Adipocyte (in vitro differentiated cells): Measurements from ENCODE around the gene SPINK6.

Experiments used
- DNase-seq: peaks from one replicate; pipeline ENCODE4 v3.0.0-alpha.2; 2015; ENCODE audit warnings: low read depth
- H3K27me3 ChIP-seq: replicated peaks from 2 replicates; pipeline ENCODE4 v1.7.0; 2013; ENCODE audit warnings: mild to moderate bottlenecking, low read length, moderate library complexity; ENCODE audit not compliant: control insufficient read depth, insufficient read depth
- H3K36me3 ChIP-seq: 2 replicates; pipeline ENCODE4 v1.7.0; 2013; ENCODE audit warnings: low read length, mild to moderate bottlenecking, moderate library complexity; ENCODE audit not compliant: control insufficient read depth, insufficient read depth, severe bottlenecking
- H3K4me1 ChIP-seq: 2 replicates; pipeline ENCODE4 v1.7.0; 2013; ENCODE audit warnings: mild to moderate bottlenecking, low read length, moderate library complexity; ENCODE audit not compliant: control insufficient read depth, insufficient read depth
- H3K4me3 ChIP-seq: 2 replicates; pipeline ENCODE4 v1.7.0; 2013; ENCODE audit warnings: mild to moderate bottlenecking, low read length, moderate library complexity
- H3K9ac ChIP-seq: 2 replicates; pipeline ENCODE4 v1.7.0; 2013; ENCODE audit warnings: mild to moderate bottlenecking, low read length, moderate library complexity
- H3K9me3 ChIP-seq: 2 replicates; pipeline ENCODE4 v1.7.0; 2013; ENCODE audit warnings: mild to moderate bottlenecking, low read length, moderate library complexity; ENCODE audit not compliant: control insufficient read depth

SPINK6 gene

GRCh38 chr5:148191010-148191409 is 11.8 kb upstream of the SPINK6 start:
- no peak overlapping the region for H3K9ac ChIP-seq
- peaks cover 17% of the 10 kb centered on the region for H3K4me1 ChIP-seq
- H3K9me3 ChIP-seq: no peaks in the 10 kb centered on the region
- no peak for DNase-seq
- H3K36me3 ChIP-seq: no peaks in the 10 kb centered on the region
- H3K27me3 ChIP-seq: no peaks in the 10 kb centered on the region
- no peak overlapping the region for H3K4me3 ChIP-seq

DNA sequence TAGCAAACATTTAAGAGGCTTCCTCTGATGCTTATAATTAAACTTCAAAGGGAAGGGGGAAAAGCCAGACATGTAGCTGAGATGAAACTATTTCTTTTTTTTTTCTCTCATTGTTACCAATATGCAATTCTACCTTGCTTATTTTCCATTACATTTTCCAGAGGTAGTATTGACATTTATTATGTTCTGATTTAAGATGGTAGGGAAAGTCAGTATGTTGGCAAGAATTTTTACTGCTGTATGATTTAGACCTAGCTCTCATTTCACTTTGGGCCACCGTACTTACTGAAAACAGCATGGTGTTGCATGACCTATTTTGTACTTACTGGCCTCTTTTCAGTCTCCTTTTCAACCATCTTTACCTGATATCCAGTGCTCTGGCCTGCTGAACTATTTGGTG is 9.6 kb upstream of the SPINK6 start:
- Histone ChIP-seq H3K4me3 (no peak overlapping the region), H3K9me3 (no peaks in the 10 kb centered on the region), H3K4me1 (peaks cover 8% of the 10 kb centered on the region), H3K36me3 (no peaks in the 10 kb centered on the region), H3K27me3 (no peaks in the 10 kb centered on the region), H3K9ac (no peak overlapping the region)
- no peak for DNase-seq

DNA sequence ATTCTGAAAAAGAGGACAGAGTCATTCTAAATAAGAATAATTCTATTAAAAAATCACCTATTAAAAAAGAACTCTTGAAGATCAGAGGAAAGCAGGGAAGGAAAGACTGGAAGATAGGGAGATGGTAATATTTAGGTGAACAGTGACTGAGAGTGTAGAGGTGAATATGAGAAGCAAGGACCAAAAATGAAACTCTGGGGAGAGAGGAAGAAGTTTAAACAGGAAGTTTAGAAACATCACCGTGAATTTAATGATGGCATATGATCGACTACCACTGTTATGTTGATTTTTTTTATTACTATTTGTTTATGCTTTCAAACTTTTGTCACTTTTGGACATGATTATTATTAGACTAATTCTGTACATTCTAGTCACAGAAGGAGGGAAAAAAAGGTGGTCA is 1.7 kb upstream of the SPINK6 start:
- no peak overlapping the region for H3K4me3 ChIP-seq
- H3K27me3 ChIP-seq: no peaks in the 10 kb centered on the region
- no peaks in the 10 kb centered on the region for H3K36me3 ChIP-seq
- no peak overlapping the region for H3K9ac ChIP-seq
- peaks cover 33% of the 10 kb centered on the region for H3K4me1 ChIP-seq
- no peak for DNase-seq
- H3K9me3 ChIP-seq: no peaks in the 10 kb centered on the region

DNA sequence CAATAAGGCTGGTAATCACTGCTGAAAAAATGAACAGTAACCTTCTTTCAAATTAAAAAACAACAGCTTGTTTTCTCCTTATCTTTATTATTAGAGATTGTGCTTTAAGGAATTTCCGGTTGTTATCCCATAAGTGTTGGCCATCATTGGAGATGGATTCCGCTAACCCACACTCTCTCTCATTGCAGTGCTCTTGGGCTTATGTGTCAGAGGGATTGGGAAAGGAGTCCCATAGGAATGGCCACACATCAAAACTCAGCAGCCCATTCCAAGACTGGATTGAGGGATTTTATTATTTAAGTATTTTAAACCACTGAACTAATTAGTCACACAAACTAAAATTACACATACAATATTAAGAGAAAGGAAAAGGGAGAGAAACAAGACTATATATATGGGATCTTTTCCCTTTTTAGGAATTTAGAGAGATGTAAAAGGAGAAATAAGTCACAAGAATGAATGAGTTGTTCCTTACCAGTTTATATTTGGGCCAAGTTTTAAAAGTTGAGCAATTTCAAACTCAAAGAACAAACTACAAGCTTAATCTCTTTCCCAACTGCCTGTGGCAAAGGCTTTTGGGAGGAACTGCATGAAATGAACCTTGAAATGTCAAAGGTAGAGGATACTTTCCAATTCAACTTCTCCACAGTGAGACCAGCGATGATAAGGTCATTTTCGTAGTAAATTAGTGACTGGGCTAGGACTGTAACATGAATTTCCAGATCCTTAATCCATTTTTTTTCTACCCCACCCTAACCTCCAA is 2.4 kb downstream of the SPINK6 start:
- H3K36me3 ChIP-seq: no peaks in the 10 kb centered on the region
- peak; percentile 1 for DNase-seq
- peak overlapping the region; percentile 67 for H3K9ac ChIP-seq
- H3K4me3 ChIP-seq: peak overlapping the region; percentile 52
- H3K9me3 ChIP-seq: no peaks in the 10 kb centered on the region
- H3K27me3 ChIP-seq: no peaks in the 10 kb centered on the region
- peaks cover 55% of the 10 kb centered on the region for H3K4me1 ChIP-seq

DNA sequence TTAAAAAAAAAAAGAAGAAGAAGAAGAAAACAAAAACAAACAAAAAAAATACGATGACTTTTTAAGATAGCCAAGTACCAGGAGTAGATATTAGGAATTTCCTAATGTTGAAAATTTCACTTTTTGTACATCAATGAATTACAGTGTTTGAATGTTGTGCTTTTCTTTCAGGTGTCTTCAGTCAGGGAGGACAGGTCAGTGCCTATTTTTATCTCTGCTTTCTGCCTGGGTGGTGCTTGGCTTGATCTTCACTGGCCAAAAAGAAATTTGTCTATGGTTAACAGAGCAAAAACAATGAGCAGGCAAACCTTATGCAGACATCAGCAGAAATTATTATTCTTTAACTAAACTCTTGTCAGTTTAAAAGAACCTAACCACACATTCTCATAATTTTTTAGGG is 3.0 kb downstream of the SPINK6 start:
- Histone ChIP-seq H3K9ac (peak overlapping the region; percentile 67), H3K4me1 (peaks cover 55% of the 10 kb centered on the region), H3K27me3 (no peaks in the 10 kb centered on the region), H3K4me3 (peak overlapping the region; percentile 52), H3K9me3 (no peaks in the 10 kb centered on the region), H3K36me3 (no peaks in the 10 kb centered on the region)
- no peak for DNase-seq

- Histone ChIP-seq H3K27me3 (no peaks in the 10 kb centered on the region), H3K4me1 (peaks cover 55% of the 10 kb centered on the region), H3K4me3 (no peak overlapping the region), H3K9ac (peak overlapping the region; percentile 67), H3K36me3 (no peaks in the 10 kb centered on the region), H3K9me3 (no peaks in the 10 kb centered on the region)
- no peak for DNase-seq
Observed at GRCh38 chr5:148206620-148207019, 3.8 kb downstream of the SPINK6 start.

DNA sequence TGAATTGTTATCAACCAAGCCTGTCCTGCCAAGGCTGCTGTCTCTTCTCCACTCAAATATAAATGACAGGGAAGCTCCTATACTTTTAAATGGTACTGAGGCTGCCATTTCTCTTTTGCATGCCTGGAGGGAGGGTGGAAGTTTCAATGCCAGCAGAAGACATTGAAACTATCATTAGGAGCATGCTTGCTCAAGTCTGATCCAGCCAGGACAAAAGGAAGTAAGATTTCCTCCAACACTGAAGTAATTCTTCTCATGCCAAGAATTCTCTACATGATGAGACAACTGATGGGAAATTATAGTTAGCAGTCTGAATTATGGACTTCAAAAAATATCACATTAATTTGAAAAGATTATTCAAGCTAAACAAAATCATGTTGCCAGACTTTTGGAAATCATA is 5.4 kb downstream of the SPINK6 start:
- Histone ChIP-seq H3K4me3 (no peak overlapping the region), H3K4me1 (peaks cover 55% of the 10 kb centered on the region), H3K36me3 (no peaks in the 10 kb centered on the region), H3K27me3 (no peaks in the 10 kb centered on the region), H3K9ac (no peak overlapping the region), H3K9me3 (no peaks in the 10 kb centered on the region)
- DNase-seq: peak; percentile 2

- H3K4me3 ChIP-seq: no peak overlapping the region
- DNase-seq: no peak
- no peaks in the 10 kb centered on the region for H3K9me3 ChIP-seq
- no peaks in the 10 kb centered on the region for H3K27me3 ChIP-seq
- no peak overlapping the region for H3K9ac ChIP-seq
- peaks cover 49% of the 10 kb centered on the region for H3K4me1 ChIP-seq
- H3K36me3 ChIP-seq: no peaks in the 10 kb centered on the region
Observed at GRCh38 chr5:148209151-148209770, 6.4 kb downstream of the SPINK6 start.

DNA sequence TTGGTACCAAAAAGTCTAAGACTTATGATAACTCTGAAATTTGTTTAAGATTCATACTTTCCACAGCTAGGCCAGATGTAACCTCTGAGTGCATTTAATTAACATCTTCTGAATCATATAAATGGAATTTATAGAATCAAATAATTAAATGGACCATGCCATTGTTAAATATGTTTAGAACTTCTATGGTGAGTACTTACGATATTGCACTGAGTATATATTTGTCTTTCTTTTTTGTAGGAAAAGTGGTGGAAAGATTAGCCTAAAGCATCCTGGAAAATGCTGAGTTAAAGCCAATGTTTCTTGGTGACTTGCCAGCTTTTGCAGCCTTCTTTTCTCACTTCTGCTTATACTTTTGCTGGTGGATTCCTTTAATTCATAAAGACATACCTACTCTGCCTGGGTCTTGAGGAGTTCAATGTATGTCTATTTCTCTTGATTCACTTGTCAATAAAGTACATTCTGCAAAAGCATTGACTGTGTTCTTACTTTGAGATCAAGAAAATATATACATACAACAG is 11.9 kb downstream of the SPINK6 start:
- no peak for DNase-seq
- no peaks in the 10 kb centered on the region for H3K4me1 ChIP-seq

GRCh38 chr5:148221508-148221907 is 18.7 kb downstream of the SPINK6 start:
- H3K4me1 ChIP-seq: peaks cover 6% of the 10 kb centered on the region
- H3K9me3 ChIP-seq: no peaks in the 10 kb centered on the region
- DNase-seq: no peak
- no peak overlapping the region for H3K9ac ChIP-seq
- H3K27me3 ChIP-seq: no peaks in the 10 kb centered on the region
- no peak overlapping the region for H3K4me3 ChIP-seq
- no peaks in the 10 kb centered on the region for H3K36me3 ChIP-seq

More for the DNA sequence above, 11.9 kb downstream of the SPINK6 start:
- Histone ChIP-seq H3K9ac (no peak overlapping the region), H3K4me3 (no peak overlapping the region), H3K9me3 (no peaks in the 10 kb centered on the region), H3K36me3 (no peaks in the 10 kb centered on the region), H3K27me3 (no peaks in the 10 kb centered on the region)

DNA sequence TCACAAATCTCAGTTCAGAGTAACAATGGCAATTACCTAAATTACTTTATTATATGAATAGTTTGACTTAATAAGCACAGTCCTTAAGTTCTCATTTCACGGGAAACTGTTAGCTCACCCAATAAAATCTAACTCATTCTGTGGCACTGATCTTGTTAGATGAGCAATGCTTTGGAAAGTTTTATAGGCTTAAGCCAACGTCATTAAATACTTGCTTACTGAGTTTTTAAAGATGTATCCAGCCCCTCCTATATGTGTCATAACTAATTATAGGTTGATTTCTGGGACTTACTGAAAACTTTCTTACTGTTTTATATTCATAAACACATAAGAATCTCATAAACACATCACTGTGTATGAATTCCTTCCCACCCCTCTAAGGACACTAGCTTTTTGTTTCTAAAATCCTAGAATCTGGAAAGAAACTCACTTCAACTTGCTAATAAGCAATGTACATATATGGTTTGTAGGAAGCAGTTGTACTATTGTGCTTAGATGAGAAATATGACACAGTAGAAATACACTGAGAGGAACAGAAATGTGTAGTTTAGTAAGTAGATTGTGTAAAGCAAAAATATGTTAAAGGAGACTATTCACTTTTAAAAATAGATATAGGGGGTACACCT is 21.4 kb downstream of the SPINK6 start:
- no peaks in the 10 kb centered on the region for H3K27me3 ChIP-seq
- H3K4me1 ChIP-seq: peaks cover 6% of the 10 kb centered on the region
- no peak overlapping the region for H3K9ac ChIP-seq
- no peaks in the 10 kb centered on the region for H3K36me3 ChIP-seq
- no peaks in the 10 kb centered on the region for H3K9me3 ChIP-seq
- H3K4me3 ChIP-seq: no peak overlapping the region
- DNase-seq: no peak
